Kidney epithelial cell (primary cell): Measurements from ENCODE around the gene UNC13B. TPM values are rescaled to one million over a fixed set of nuclear protein-coding genes. Genes with fewer than 3 reads are reported as not detected.

Source experiments
- DNase-seq: peaks from one replicate; pipeline ENCODE4 v3.0.0-alpha.2; 2010; ENCODE audit warnings: low read depth
- H3K27me3 ChIP-seq: 2 replicates; pipeline ENCODE4 v1.6.0; 2011; ENCODE audit warnings: low read length; ENCODE audit not compliant: control insufficient read depth, insufficient read depth
- H3K36me3 ChIP-seq: 2 replicates; pipeline ENCODE4 v1.5.1; 2011; ENCODE audit warnings: low read length; ENCODE audit not compliant: control insufficient read depth, insufficient read depth
- H3K4me3 ChIP-seq: 2 replicates; pipeline ENCODE4 v1.5.1; 2011; ENCODE audit warnings: low read depth, mild to moderate bottlenecking, control low read depth, low read length
- total RNA-seq: library from RNA; depleted of rRNA; stranded (reverse); fragments of >200 nt; gene quantifications from 2 replicates; pipeline ENCODE4 v1.2.3, GENCODE V29; 2015
- TF ChIP-seq, protein P1 (sequence below): IDR thresholded peaks from 2 replicates; pipeline ENCODE4 v1.5.1; 2011; ENCODE audit warnings: mild to moderate bottlenecking, moderate library complexity, low read length, control low read depth, inconsistent platforms; ENCODE audit not compliant: insufficient read depth, poor library complexity, severe bottlenecking

Gene UNC13B
- total RNA-seq, 1 donor from 2014 or later = 30.0 TPM

DNA sequence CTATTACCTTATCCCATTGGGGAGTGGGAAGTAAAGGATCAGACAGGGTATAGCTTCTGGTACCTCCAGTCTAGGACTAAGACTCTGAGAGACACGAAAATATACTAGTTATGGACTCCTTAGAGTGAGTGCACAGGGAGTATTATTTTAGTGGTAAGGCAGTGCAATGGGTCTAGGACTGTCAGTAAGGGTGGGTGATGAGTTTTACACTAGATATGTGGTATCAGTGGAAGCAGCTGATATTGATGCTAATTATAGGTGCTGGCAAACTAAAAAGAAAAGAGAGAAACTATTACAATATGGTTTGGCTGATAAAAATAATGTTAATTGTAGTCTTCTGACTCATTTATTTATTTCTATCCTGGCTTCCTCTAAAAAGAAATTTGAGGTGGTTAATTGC, 118.6 kb downstream of the UNC13B start:
- Histone ChIP-seq H3K27me3 (no peaks in the 10 kb centered on the region), H3K4me3 (no peak overlapping the region), H3K36me3 (no peaks in the 10 kb centered on the region)
- no peak for DNase-seq
- TF ChIP-seq, protein P1, sequence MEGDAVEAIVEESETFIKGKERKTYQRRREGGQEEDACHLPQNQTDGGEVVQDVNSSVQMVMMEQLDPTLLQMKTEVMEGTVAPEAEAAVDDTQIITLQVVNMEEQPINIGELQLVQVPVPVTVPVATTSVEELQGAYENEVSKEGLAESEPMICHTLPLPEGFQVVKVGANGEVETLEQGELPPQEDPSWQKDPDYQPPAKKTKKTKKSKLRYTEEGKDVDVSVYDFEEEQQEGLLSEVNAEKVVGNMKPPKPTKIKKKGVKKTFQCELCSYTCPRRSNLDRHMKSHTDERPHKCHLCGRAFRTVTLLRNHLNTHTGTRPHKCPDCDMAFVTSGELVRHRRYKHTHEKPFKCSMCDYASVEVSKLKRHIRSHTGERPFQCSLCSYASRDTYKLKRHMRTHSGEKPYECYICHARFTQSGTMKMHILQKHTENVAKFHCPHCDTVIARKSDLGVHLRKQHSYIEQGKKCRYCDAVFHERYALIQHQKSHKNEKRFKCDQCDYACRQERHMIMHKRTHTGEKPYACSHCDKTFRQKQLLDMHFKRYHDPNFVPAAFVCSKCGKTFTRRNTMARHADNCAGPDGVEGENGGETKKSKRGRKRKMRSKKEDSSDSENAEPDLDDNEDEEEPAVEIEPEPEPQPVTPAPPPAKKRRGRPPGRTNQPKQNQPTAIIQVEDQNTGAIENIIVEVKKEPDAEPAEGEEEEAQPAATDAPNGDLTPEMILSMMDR = no peak

DNA sequence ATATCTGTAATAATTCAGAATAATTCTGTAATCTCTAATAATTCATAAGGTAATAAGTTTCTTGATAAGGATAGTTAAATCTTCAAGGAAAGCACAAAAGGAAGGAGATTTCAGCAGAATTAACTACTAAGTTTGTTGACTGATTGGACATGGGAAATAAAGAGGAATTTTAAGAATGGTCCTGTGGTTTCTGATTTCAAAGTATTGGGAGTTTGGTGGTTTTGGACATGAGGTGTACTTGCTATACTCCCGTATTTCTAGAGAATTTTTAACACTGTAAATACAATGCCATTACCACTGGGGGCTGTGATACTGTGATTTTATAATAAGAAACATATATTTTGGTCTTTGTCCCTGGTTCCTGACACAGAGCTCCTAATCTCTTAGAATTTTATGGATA, 123.9 kb downstream of the UNC13B start:
- TF ChIP-seq, protein P1 = no peak
- no peak for DNase-seq
- Histone ChIP-seq H3K36me3 (no peaks in the 10 kb centered on the region), H3K4me3 (no peak overlapping the region), H3K27me3 (no peaks in the 10 kb centered on the region)

GRCh38 chr9:35286381-35286780, 124.6 kb downstream of the UNC13B start:
- TF ChIP-seq, protein P1 = no peak
- DNase-seq = no peak
- Histone ChIP-seq H3K36me3 (no peaks in the 10 kb centered on the region), H3K4me3 (no peak overlapping the region), H3K27me3 (no peaks in the 10 kb centered on the region)

DNA sequence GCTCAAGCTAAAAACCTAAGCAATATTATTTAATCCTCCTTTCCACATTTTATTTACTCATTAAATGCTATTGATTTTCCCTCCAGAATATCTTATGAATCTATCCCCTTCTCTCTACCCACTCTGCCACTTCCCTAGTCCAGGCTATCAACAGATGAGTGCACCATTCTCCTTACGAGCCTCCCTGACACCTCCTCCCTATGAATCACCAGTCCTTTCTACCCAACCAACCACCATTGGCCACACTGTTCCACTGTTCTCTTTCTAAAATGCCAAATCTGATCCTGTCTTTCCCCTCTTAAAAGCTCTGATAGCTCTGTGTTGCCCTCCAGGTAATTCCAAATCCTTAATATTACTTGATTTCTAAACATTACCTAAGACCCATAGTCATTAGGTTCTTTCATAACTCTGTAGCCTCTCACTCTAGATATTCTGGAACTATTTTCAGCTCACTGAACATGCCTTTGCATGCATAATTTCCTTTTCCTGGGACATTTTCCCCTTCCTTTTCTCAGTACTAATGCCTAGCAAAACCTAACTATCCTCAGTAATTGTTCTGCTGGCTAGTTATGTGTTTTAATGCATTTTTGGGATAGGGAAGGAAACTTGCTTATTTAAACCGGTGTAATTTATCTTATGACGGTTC, 126.3 kb downstream of the UNC13B start:
- TF ChIP-seq, protein P1 = no peak
- no peak for DNase-seq
- no peaks in the 10 kb centered on the region for H3K27me3 ChIP-seq
- H3K4me3 ChIP-seq = no peak overlapping the region
- no peaks in the 10 kb centered on the region for H3K36me3 ChIP-seq

DNA sequence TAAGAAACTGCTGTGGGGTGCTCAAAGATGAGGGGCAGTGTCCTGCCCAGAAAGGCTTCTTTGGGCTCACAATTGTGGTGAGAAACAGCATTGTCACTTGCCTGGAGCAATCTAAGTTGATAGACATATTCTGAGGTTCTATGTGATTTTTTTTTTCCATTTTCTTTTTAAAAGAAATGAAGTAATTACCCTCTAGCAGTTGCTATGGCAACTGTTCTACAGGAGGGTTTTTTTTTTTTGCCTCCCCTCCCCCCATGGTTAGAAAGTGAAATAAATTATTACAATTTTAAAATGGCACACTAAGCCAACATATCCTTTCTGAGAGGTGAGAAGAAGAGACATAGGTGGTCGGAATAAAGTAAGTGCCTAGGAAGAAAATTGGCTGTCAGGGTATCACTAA, 127.0 kb downstream of the UNC13B start:
- no peaks in the 10 kb centered on the region for H3K27me3 ChIP-seq
- no peak for DNase-seq
- TF ChIP-seq, protein P1 = no peak
- no peaks in the 10 kb centered on the region for H3K36me3 ChIP-seq
- no peak overlapping the region for H3K4me3 ChIP-seq

- no peak for DNase-seq
- no peak overlapping the region for H3K4me3 ChIP-seq
- no peaks in the 10 kb centered on the region for H3K27me3 ChIP-seq
- TF ChIP-seq, protein P1 = no peak
- no peaks in the 10 kb centered on the region for H3K36me3 ChIP-seq
These were observed 131.7 kb downstream of the UNC13B start for GRCh38 chr9:35293376-35293964.
